A549 (cell line): ENCODE results near the gene NCAPD3. TPM values are rescaled to one million over a fixed set of nuclear protein-coding genes. Genes with fewer than 3 reads are reported as not detected.

Source experiments
- ATAC-seq, 2 experiments: fragments of 200-7000 bp in 1 of 2; fragments of >200 bp in 1 of 2; cut with Nextera tagmentation in 1 of 2; cut with Tn5 transposase in 1 of 2; 3 replicates each; pipeline versions ENCODE4 v1.8.0 to v1.9.1; 2018 to 2020; ENCODE audit warnings: mild to moderate bottlenecking in 1 of 2, moderate library complexity in 1 of 2
- CTCF ChIA-PET: fragments of 300-600 bp; sonication (Branson Sonifier 250); formaldehyde crosslinking; extraction: SDS; loops from one replicate; lab custom pipeline; 2021; ENCODE audit warnings: antibody characterized with exemption, inconsistent platforms; lab: Yijun Ruan, JAX
- POLR2A ChIA-PET: fragments of 350-600 bp; formaldehyde crosslinking; extraction: SDS; loops from one replicate; lab custom pipeline; 2021; ENCODE audit warnings: antibody characterized with exemption, inconsistent platforms; lab: Yijun Ruan, JAX
- DNase-seq, 2 experiments: peaks; one replicate each; pipeline versions ENCODE4 v3.0.0 to v3.0.0-alpha.2; 2011 to 2016; ENCODE audit warnings: low read depth in 1 of 2, low spot score in 1 of 2
- FAIRE-seq: peaks from 2 replicates; lab custom pipeline; 2011; peaks lifted over from hg19 to GRCh38; lab: Jason Lieb, UNC
- H3K27ac ChIP-seq, 2 experiments: fragments of >200 bp; sonication (Bioruptor Twin); formaldehyde crosslinking; 3 replicates each; pipeline ENCODE4 v1.5.1; 2016 to 2017
- H3K4me1 ChIP-seq: fragments of >200 bp; sonication (Bioruptor Twin); formaldehyde crosslinking; 3 replicates; pipeline ENCODE4 v1.6.1; 2016
- H3K4me2 ChIP-seq: fragments of >200 bp; sonication (Bioruptor Twin); formaldehyde crosslinking; 3 replicates; pipeline ENCODE4 v1.6.1; 2016
- H3K4me3 ChIP-seq: fragments of >200 bp; sonication (Bioruptor Twin); formaldehyde crosslinking; 3 replicates; pipeline ENCODE4 v1.5.1; 2016
- H3K9me3 ChIP-seq: fragments of >200 bp; sonication (Bioruptor Twin); formaldehyde crosslinking; 3 replicates; pipeline ENCODE4 v1.6.1; 2016
- BHLHE40 ChIP-seq: IDR thresholded peaks from 2 replicates; pipeline ENCODE4 v1.6.1; 2012; ENCODE audit warnings: low read depth, low read length, inconsistent platforms
- CBX8 ChIP-seq: fragments of 200-600 bp; sonication (generic); IDR thresholded peaks from 2 replicates; pipeline ENCODE4 v1.6.1; 2016
- EHMT2 ChIP-seq: fragments of 200-600 bp; sonication (generic); IDR thresholded peaks from 2 replicates; pipeline ENCODE4 v1.6.1; 2016; ENCODE audit warnings: antibody characterized with exemption, low read depth, mild to moderate bottlenecking, moderate library complexity
- HDAC2 ChIP-seq: fragments of 200-600 bp; sonication (generic); IDR thresholded peaks from 2 replicates; pipeline ENCODE4 v1.6.1; 2016
- HEYL ChIP-seq: fragments of 250-450 bp; sonication (Bioruptor Pico); IDR thresholded peaks from 2 replicates; pipeline ENCODE4 v1.8.0; 2021; ENCODE audit warnings: mild to moderate bottlenecking, moderate library complexity
- HOXA7 ChIP-seq: fragments of 250-450 bp; sonication (Bioruptor Pico); IDR thresholded peaks from 2 replicates; pipeline ENCODE4 v1.5.0; 2020; ENCODE audit warnings: mild to moderate bottlenecking, moderate library complexity
- HOXB13 ChIP-seq: fragments of 250-450 bp; sonication (Bioruptor Pico); IDR thresholded peaks from 2 replicates; pipeline ENCODE4 v1.5.0; 2020; ENCODE audit warnings: low read depth, mild to moderate bottlenecking, moderate library complexity
- HOXB5 ChIP-seq: fragments of 250-450 bp; sonication (Bioruptor Pico); IDR thresholded peaks from 2 replicates; pipeline ENCODE4 v1.5.0; 2020; ENCODE audit warnings: mild to moderate bottlenecking, moderate library complexity
- MAFK ChIP-seq: fragments of 450-650 bp; IDR thresholded peaks from 2 replicates; pipeline ENCODE4 v1.6.1; 2014; ENCODE audit not compliant: partially characterized antibody
- MAZ ChIP-seq: fragments of 150-350 bp; IDR thresholded peaks from 2 replicates; pipeline ENCODE4 v1.6.1; 2014; ENCODE audit warnings: antibody characterized with exemption, low read depth, low read length, borderline replicate concordance
- PBX3 ChIP-seq: IDR thresholded peaks from 2 replicates; pipeline ENCODE4 v1.6.1; 2012
- POLR2AphosphoS2 ChIP-seq: conservative IDR thresholded peaks from 2 replicates; pipeline ENCODE4 v1.6.1; 2012; ENCODE audit warnings: low read length, improper control_type of control experiment, inconsistent platforms
- RNF2 ChIP-seq: fragments of 200-600 bp; sonication (generic); IDR thresholded peaks from 2 replicates; pipeline ENCODE4 v1.6.1; 2016; ENCODE audit warnings: low read depth, mild to moderate bottlenecking, antibody characterized with exemption, moderate library complexity, borderline replicate concordance
- SREBF2 ChIP-seq: fragments of 450-650 bp; IDR thresholded peaks from 2 replicates; pipeline ENCODE4 v1.6.1; 2014; ENCODE audit warnings: mild to moderate bottlenecking, moderate library complexity
- WGBS: methylation state at CpG from one replicate; pipeline ENCODE4 v1.1.6; 2017; ENCODE audit errors: missing lambda C conversion rate; 5-methylcytosine and 5-hydroxymethylcytosine counted together
- polyA plus RNA-seq, 4 experiments: library from polyadenylated mRNA; depleted of rRNA in 3 of 4; stranded (reverse); fragments of >200 nt; fragmentation: RNase III in 1 of 4; extraction: RNeasy Plus Mini Kit Qiagen cat#74134 plus additional on column Dnase treatment in 1 of 4; gene quantifications; 2 replicates in 3 of 4; 3 replicates in 1 of 4; pipeline ENCODE4 v1.2.3, GENCODE V29; 2011 to 2017
- TF ChIP-seq, protein P1 (sequence below): fragments of 250-450 bp; sonication (Bioruptor Pico); IDR thresholded peaks from 2 replicates; pipeline ENCODE4 v1.5.0; 2021; ENCODE audit warnings: mild to moderate bottlenecking, moderate library complexity, borderline replicate concordance
- TF ChIP-seq, protein P2 (sequence below): fragments of >200 bp; sonication (Bioruptor Twin); formaldehyde crosslinking; IDR thresholded peaks from 3 replicates; pipeline ENCODE4 v1.6.1; 2016

NCAPD3 gene
- polyA plus RNA-seq, 2 of the 4 experiments (the other 2 are of a cell fraction) = 26.6 to 36.0 TPM

DNA sequence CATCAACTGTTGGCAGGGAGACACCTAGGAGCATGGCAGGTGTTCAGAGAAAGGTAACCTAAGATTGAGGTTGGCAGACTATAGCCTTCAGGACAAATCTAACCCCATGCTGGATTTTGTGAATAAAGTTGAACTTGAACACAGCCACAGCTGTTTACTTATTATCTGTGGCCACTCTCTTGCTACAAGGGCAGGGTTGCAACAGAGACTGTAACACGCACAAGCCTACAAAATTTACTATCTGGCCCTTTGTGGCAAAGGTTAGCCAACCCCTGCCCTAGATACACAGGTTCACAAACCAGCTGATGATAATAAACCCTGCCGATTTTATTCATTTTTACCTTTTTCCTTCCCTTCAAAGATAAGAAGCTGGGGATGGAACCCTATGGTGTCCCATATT is 26.9 kb upstream of the NCAPD3 start:
- no peak overlapping the region for H3K4me2 ChIP-seq
- CTCF ChIA-PET = interaction anchor here (0.7 to 1.2 kb wide), 2 partner anchors 12 to 200 kb away, joined by 3 read pairs; no protein-coding TSS in a partner anchor
- no peak overlapping the region for H3K4me3 ChIP-seq
- ATAC-seq (no peak), DNase-seq (no peak), FAIRE-seq (no peak)
- H3K27ac ChIP-seq = no peak overlapping the region
- WGBS = 89% methylated on average over 2 of the region's 2 CpGs
- peaks cover 13% of the 10 kb centered on the region for H3K4me1 ChIP-seq
- POLR2A ChIA-PET = no interaction called here
- TF ChIP-seq HOXA7 (CRISPR knock-in tag) (no peak), PBX3 (no peak), HOXB13 (no peak)
- H3K9me3 ChIP-seq = no peaks in the 10 kb centered on the region

DNA sequence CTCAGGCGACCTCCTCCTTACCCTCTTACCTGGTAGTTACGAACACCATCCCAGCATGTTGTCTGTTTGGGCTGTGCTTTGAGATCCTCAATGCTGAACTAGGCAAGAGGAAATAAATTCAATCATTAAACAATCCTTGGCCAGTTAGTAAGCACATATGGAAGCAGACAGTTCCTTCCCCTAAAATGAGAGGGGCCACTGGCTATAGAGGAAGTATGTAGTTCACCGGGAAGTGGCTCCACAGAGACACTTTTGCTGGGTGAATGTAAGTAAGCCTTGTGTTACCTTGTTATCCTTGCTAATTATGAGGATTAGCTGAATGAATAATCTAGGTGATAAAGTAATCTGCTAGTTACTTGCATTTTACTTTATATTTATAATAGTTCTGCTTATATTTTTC is 26.5 kb upstream of the NCAPD3 start:
- TF ChIP-seq MAZ = no peak
- no peak for TF ChIP-seq BHLHE40
- TF ChIP-seq MAFK = no peak
- TF ChIP-seq RNF2 = no peak
- TF ChIP-seq EHMT2 = no peak
- TF ChIP-seq, all 56 proteins: peak for 0
- H3K4me2 ChIP-seq = no peak overlapping the region
- ChIA-PET CTCF (interaction anchor here (0.7 to 1.9 kb wide), 3 partner anchors 12 to 200 kb away, joined by 3 to 5 read pairs (median 3); no protein-coding TSS in a partner anchor), POLR2A (interaction anchor here (1.4 kb wide), 1 partner anchor 26 kb away, joined by 6 read pairs; the partner anchor contains the start of genes NCAPD3 and VPS26B)
- H3K4me1 ChIP-seq = peaks cover 13% of the 10 kb centered on the region
- H3K9me3 ChIP-seq = no peaks in the 10 kb centered on the region
- FAIRE-seq (no peak), DNase-seq (no peak), ATAC-seq (no peak)
- no peak overlapping the region for H3K4me3 ChIP-seq
- H3K27ac ChIP-seq = no peak overlapping the region
- WGBS = 86% methylated on average over 3 of the region's 3 CpGs

DNA sequence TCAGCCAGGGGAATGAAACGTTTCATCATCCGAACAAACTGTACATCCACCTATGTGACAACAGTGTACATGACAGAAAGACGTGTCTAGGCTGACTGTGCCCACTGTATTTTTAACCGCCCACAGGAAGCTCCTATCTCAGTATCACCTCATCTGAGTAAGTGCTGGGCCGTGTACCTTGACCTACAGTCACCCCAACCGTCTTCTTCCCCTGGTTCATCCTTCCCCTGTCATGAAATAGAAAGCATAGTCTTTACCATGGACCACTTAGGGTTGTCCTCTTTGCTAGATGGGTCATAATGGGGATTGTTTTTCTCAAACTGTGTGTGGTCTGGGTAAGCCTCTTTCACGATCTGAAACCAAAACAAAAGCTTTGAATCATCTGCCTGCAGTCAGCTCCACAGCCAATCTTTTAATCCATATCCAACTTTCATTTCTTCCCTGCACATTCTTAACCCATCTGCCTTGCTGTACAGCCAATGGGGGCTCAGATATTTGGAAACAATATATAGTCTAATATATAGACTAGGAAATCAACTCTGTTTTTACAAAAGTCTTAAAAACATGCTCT is 25.2 kb upstream of the NCAPD3 start:
- TF ChIP-seq SREBF2 = no peak
- no peak for TF ChIP-seq HOXA7 (CRISPR knock-in tag)
- TF ChIP-seq, protein P1, sequence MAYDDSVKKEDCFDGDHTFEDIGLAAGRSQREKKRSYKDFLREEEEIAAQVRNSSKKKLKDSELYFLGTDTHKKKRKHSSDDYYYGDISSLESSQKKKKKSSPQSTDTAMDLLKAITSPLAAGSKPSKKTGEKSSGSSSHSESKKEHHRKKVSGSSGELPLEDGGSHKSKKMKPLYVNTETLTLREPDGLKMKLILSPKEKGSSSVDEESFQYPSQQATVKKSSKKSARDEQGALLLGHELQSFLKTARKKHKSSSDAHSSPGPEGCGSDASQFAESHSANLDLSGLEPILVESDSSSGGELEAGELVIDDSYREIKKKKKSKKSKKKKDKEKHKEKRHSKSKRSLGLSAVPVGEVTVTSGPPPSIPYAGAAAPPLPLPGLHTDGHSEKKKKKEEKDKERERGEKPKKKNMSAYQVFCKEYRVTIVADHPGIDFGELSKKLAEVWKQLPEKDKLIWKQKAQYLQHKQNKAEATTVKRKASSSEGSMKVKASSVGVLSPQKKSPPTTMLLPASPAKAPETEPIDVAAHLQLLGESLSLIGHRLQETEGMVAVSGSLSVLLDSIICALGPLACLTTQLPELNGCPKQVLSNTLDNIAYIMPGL (CRISPR knock-in tag) = no peak
- no peak for TF ChIP-seq CBX8
- no peak for TF ChIP-seq HEYL (CRISPR knock-in tag)
- TF ChIP-seq, protein P2, sequence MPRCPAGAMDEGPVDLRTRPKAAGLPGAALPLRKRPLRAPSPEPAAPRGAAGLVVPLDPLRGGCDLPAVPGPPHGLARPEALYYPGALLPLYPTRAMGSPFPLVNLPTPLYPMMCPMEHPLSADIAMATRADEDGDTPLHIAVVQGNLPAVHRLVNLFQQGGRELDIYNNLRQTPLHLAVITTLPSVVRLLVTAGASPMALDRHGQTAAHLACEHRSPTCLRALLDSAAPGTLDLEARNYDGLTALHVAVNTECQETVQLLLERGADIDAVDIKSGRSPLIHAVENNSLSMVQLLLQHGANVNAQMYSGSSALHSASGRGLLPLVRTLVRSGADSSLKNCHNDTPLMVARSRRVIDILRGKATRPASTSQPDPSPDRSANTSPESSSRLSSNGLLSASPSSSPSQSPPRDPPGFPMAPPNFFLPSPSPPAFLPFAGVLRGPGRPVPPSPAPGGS = no peak
- no peak for TF ChIP-seq HDAC2
- no peak for TF ChIP-seq POLR2AphosphoS2
- TF ChIP-seq HOXB5 (CRISPR knock-in tag) = no peak
- TF ChIP-seq, all 56 proteins: peak for 0
- ChIA-PET POLR2A (interaction anchor here (1.4 kb wide), 1 partner anchor 25 kb away, joined by 6 read pairs; the partner anchor contains the start of genes NCAPD3 and VPS26B), CTCF (interaction anchor here (1.9 kb wide), 1 partner anchor 13 kb away, joined by 5 read pairs; no protein-coding TSS in a partner anchor)
- DNase-seq (no peak), FAIRE-seq (no peak), ATAC-seq (no peak)
- H3K27ac ChIP-seq = no peak overlapping the region
- no peaks in the 10 kb centered on the region for H3K9me3 ChIP-seq
- WGBS = 80% methylated on average over 7 of the region's 7 CpGs
- no peak overlapping the region for H3K4me2 ChIP-seq
- H3K4me3 ChIP-seq = no peak overlapping the region
- peaks cover 5% of the 10 kb centered on the region; the same call in 2 of the 3 replicates for H3K4me1 ChIP-seq
